Muscle layer of duodenum (tissue), 2 donors: ENCODE measurements around the gene ACOX1.
A peak's percentile ranks its signal among the peaks of the same experiment; 100 is the strongest.

Source experiments
- H3K27ac ChIP-seq: one replicate; pipeline ENCODE4 v1.7.0; 2013; ENCODE audit warnings: mild to moderate bottlenecking, low read length
- H3K27me3 ChIP-seq: one replicate; pipeline ENCODE4 v1.7.0; 2013; ENCODE audit warnings: low read depth, mild to moderate bottlenecking, control low read depth, low read length
- H3K36me3 ChIP-seq, 2 donors: one replicate each; pipeline ENCODE4 v1.7.0; 2013; ENCODE audit warnings: low read length in 2 of 2, control low read depth in 1 of 2, mild to moderate bottlenecking in 1 of 2; ENCODE audit not compliant: insufficient read depth in 2 of 2, control insufficient read depth in 1 of 2
- H3K4me1 ChIP-seq, 2 donors: one replicate each; pipeline ENCODE4 v1.7.0; 2013; ENCODE audit warnings: low read length in 2 of 2, mild to moderate bottlenecking in 2 of 2, control low read depth in 1 of 2, moderate library complexity in 1 of 2; ENCODE audit not compliant: insufficient read depth in 2 of 2, control insufficient read depth in 1 of 2
- H3K4me3 ChIP-seq, 2 donors: one replicate each; pipeline ENCODE4 v1.7.0; 2013; ENCODE audit warnings: low read length in 2 of 2, low read depth in 1 of 2, mild to moderate bottlenecking in 1 of 2
- H3K9me3 ChIP-seq, 2 donors: one replicate each; pipeline ENCODE4 v1.7.0; 2013; ENCODE audit warnings: low read length in 2 of 2, control low read depth in 1 of 2, mild to moderate bottlenecking in 1 of 2; ENCODE audit not compliant: control insufficient read depth in 1 of 2
- donor health status: healthy.

The ACOX1 gene

DNA sequence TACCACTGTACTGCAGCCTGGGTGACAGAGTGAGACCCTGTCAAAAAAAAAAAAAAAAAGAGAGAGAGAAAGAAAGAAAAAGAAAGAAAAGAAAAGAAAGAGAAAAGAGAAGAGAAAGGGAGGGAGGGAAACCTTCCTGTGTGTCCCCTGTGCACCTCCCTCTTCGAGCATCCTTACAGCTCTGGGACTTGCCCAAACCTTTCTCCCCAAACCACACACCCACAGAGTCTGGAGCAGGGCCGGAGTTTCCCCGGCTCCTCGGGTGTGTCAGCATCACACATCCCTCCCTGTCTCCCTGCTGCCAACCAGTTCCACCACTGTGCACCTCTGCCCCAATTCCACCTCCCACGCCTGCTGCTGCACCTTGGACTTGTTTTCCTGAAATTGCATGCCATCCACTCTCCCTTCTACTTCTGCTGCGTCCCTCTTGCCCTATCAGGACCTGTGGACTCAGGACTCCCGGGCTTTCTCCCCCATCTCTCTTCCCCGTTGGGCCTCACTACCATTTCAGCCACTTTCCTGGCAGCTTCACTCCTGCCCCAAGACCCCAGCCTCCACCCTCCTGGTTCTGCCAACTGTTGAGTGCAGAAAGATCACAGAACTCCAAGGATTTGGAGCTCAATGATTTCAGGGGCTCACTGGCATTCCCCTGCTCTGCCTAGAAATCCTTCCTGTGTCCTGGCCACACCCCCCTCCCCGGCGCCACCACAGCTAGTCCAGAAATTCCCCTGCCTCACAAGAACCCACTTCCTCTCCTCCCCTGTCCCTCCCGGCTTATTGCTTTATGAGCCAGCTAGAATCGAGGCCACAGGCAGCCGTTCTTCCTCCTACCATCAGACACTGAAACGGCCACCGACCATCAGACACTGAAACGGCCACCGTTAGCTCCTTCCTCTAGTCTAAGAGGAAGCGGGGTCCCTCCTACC is 18.0 kb upstream of the ACOX1 start:
- H3K4me1 ChIP-seq = peaks cover 0 to 9% of the 10 kb centered on the region in 2 donors
- no peaks in the 10 kb centered on the region for H3K27me3 ChIP-seq
- H3K9me3 ChIP-seq = no peaks in the 10 kb centered on the region
- H3K4me3 ChIP-seq = no peak overlapping the region
- H3K36me3 ChIP-seq = peaks cover 3 to 5% of the 10 kb centered on the region in 2 donors
- peak overlapping the region; percentile 82 for H3K27ac ChIP-seq

DNA sequence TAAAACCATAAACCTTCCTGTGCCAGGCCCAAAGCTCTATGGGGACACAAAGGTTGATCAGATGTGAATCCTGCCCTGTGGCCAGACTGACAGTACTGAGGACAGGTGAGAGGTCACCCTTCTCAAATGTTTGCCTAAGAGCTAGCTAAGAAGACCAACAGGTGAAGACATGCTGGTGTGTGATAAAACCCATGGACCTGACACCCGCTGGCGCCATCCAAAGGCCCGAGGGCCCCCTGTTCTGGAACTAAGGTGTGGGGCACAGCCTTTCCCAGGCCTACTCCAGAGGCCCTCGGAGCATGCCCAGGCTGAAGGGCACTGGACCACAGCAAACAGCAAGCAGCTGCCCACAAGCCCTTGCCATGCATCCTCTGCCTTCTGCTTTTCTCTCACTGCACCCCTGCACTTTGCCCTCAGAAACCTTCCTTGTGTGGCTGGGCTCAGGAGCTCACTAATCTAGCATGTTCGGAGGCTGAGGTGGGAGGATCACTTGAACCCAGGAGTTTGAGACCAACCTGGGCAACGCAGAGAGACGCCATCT is 16.5 kb upstream of the ACOX1 start:
- Histone ChIP-seq H3K27me3 (no peaks in the 10 kb centered on the region), H3K9me3 (no peaks in the 10 kb centered on the region), H3K4me1 (peaks cover 0 to 8% of the 10 kb centered on the region in 2 donors), H3K36me3 (peaks cover 3 to 12% of the 10 kb centered on the region in 2 donors), H3K27ac (no peak overlapping the region), H3K4me3 (no peak overlapping the region)

DNA sequence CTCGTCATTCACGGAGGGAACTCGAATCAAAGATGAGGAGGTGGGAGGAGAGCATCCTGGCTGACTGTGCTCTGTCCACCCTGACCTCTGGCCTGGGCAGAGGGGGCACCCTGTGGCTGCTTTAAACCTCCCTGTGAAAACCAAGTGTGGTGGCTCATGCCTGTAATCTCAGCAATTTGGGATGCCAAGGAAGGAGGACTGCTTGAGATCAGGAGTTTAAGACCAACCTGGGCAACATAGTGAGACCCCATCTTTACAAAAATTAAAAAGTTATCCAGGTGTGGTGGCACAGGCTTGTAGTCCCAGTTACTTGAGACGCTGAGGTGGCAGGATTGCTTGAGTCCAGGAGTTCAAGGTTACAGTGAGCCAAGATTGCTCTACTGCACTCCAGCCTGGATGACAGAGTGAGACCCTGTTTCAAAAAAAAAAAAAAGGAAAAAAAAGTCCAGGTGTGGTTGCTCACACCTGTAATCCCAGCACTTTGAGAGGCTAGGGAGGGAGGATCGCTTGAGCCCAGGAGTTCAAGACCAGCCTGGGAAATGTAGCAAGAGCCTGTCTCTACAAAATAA is 15.9 kb upstream of the ACOX1 start:
- Histone ChIP-seq H3K9me3 (no peaks in the 10 kb centered on the region), H3K4me1 (peaks cover 0 to 4% of the 10 kb centered on the region in 2 donors), H3K27ac (no peak overlapping the region)

DNA sequence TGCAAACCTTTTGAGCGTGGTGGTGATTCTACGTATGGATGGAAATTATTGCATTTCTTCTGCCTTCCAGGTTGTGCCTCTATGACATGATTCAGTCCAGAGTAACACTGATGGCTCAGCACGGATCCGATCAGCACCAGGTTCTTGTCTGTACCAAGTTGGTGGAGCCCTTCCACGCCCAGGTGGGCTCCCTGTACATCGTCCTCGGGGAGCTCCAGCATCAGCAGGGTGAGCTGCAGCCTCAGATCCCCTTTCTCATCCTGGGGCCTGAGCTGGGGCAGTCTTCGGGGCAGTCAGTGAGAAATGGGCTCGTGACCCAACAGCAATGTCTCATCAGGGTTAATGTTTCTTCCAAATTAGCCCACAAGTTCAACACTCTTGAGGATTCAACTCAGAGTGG is 12.4 kb upstream of the ACOX1 start:
- H3K27ac ChIP-seq = no peak overlapping the region
- H3K4me3 ChIP-seq = no peak overlapping the region
- H3K4me1 ChIP-seq = no peaks in the 10 kb centered on the region
- peaks cover 3 to 12% of the 10 kb centered on the region in 2 donors for H3K36me3 ChIP-seq
- H3K9me3 ChIP-seq = no peaks in the 10 kb centered on the region
- no peaks in the 10 kb centered on the region for H3K27me3 ChIP-seq

More for the DNA sequence above, 15.9 kb upstream of the ACOX1 start:
- H3K4me3 ChIP-seq = no peak overlapping the region
- H3K27me3 ChIP-seq = no peaks in the 10 kb centered on the region
- peaks cover 3 to 12% of the 10 kb centered on the region in 2 donors for H3K36me3 ChIP-seq

DNA sequence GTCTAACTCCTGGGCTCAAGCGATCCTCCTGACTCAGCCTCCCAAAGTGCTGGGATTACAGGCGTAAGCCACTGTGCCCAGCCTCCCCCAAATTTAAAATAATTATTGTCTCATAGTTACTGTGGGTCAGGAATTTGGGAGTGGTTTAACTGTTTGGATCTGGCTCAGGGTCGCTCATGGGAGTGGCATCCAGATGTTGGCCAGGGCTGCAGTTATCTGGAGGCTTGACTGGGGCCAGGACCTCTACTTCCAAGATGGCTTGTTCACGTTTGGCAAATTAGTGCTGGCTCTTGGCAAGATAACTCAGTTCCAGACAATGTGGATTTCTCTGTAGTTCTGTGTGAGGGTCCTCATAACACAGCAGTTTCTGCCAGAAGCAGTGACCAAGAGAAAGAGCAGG is 8.1 kb upstream of the ACOX1 start:
- peaks cover 0 to 4% of the 10 kb centered on the region in 2 donors for H3K4me1 ChIP-seq
- no peaks in the 10 kb centered on the region for H3K9me3 ChIP-seq
- no peak overlapping the region for H3K4me3 ChIP-seq

DNA sequence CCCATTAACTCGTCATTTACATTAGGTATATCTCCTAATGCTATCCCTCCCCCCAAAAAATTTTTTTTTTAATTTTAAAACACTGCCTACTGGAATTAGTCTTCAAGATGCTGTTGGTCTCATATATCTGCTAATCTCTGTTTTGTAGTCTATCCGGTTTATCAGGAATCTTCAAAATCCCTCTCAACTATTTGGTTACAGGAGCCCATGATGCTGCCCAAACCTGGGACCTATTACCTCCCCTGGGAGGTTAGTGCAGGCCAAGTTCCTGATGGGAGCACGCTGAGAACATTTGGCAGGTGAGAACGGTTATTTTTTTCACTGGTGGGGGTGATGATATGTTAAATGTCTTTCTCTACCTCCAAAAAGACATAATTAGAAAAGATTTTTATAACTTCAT is 7.0 kb upstream of the ACOX1 start:
- peaks cover 0 to 4% of the 10 kb centered on the region in 2 donors for H3K4me1 ChIP-seq
- H3K36me3 ChIP-seq = no peaks in the 10 kb centered on the region
- no peak overlapping the region for H3K4me3 ChIP-seq
- no peaks in the 10 kb centered on the region for H3K9me3 ChIP-seq
- H3K27me3 ChIP-seq = no peaks in the 10 kb centered on the region
- no peak overlapping the region for H3K27ac ChIP-seq

More for the DNA sequence above, 8.1 kb upstream of the ACOX1 start:
- no peak overlapping the region for H3K27ac ChIP-seq
- peaks cover 0 to 8% of the 10 kb centered on the region in 2 donors for H3K36me3 ChIP-seq
- H3K27me3 ChIP-seq = no peaks in the 10 kb centered on the region

DNA sequence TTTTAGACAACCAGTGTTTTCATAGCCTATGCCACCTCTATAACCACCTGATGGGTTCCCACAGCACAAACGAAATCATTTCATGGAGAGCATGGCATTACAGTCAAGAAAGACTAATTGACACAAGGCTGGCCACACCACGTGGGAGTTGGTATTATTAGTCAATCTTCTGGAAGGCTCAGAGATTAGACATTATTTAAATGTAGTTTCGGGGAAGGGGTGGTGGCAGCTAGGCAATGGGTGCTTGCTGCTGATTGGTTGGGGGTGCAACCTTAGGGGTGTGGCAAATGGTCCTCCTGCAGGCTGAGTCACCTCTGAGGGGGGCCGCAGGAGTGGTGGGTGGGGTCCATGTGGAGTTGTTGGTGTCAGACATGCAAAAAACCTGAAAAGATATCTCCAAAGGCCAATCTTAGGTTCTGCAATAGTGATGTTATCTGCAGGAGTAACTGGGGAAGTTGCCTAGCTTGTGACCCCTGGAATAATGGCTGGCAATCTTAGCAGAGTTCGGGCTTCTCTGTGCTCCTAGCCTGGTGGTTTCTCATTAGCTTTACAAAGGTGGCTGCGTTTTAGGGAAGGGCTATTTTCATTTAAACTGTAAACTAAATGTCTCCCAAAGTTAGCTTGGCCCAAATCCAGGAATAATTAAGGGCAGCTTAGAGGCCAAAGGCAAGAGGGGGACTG is 4.7 kb upstream of the ACOX1 start:
- no peaks in the 10 kb centered on the region for H3K27me3 ChIP-seq
- H3K4me3 ChIP-seq = no peak overlapping the region
- H3K4me1 ChIP-seq = peaks cover 0 to 10% of the 10 kb centered on the region in 2 donors
- H3K27ac ChIP-seq = no peak overlapping the region
- H3K9me3 ChIP-seq = no peaks in the 10 kb centered on the region
- peaks cover 0 to 7% of the 10 kb centered on the region in 2 donors for H3K36me3 ChIP-seq

DNA sequence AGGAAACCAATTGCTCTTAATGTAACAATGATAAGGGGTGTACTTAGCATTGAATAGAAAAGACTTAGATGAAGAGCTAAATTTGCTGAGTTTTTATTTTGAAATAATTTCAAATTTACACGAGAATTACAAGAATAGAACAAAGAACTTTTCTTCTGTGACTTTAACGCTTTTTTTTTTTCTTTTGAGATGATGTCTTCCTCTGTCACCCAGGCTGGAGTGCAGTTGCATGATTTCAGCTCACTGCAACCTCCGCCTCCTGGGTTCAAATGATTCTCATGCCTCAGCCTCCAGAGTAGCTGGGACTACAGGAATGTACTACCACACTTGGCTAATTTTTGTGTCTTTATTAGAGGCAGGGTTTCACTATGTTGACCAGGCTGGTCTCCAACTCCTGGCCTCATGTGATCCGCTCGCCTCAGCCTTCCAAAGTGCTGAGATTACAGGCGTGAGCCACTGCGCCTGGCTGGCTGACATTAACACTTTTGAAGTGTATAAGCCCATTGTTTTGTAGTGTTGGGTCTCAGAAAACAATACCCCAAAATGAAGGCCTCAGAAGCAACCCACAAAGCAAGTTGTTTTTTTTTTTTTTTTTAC is 2.2 kb upstream of the ACOX1 start:
- Histone ChIP-seq H3K4me1 (peaks cover 0 to 25% of the 10 kb centered on the region in 2 donors), H3K27ac (no peak overlapping the region), H3K36me3 (peaks cover 0 to 9% of the 10 kb centered on the region in 2 donors), H3K4me3 (no peak overlapping the region), H3K9me3 (no peaks in the 10 kb centered on the region), H3K27me3 (no peaks in the 10 kb centered on the region)

DNA sequence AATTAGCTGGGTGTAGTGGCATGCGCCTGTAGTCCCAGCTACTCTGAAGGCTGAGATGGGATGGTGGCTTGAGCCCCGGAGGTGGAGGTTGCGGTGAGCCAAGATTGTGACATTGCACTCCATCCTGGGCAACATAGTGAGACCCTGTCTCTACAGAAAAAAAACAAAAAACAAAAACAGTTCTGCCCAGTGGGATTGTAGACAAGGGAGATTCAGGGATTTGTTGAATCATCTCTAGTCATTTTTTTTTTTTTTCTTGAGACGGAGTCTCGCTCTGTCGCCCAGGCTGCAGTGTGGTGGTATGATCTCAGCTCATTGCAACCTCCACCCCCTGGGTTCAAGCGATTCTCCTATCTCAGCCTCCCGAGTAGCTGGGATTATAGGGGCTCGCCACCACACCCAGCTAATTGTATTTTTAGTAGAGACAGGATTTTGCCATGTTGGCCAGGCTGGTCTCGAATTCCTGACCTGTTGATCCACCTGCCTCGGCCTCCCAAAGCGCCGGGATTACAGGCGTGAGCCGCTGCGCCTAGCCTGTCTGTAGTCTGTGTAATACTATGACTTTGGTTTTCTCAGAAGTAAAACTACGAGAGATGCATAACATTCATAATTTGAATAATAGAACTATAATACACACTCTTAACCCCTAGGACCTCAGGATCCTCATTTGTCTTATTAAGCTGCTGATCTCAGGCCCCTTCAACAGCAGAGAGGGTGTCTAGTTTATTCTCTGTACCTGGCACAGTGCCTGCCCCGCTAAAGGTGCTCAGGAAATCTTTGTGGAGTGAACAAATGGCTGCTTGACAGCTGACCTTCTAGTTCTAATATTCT is 1.4 kb upstream of the ACOX1 start:
- Histone ChIP-seq H3K9me3 (no peaks in the 10 kb centered on the region), H3K4me3 (peak overlapping the region; percentile 80), H3K4me1 (peaks cover 0 to 27% of the 10 kb centered on the region in 2 donors), H3K27ac (peak overlapping the region; percentile 100), H3K27me3 (no peaks in the 10 kb centered on the region), H3K36me3 (peaks cover 0 to 9% of the 10 kb centered on the region in 2 donors)

DNA sequence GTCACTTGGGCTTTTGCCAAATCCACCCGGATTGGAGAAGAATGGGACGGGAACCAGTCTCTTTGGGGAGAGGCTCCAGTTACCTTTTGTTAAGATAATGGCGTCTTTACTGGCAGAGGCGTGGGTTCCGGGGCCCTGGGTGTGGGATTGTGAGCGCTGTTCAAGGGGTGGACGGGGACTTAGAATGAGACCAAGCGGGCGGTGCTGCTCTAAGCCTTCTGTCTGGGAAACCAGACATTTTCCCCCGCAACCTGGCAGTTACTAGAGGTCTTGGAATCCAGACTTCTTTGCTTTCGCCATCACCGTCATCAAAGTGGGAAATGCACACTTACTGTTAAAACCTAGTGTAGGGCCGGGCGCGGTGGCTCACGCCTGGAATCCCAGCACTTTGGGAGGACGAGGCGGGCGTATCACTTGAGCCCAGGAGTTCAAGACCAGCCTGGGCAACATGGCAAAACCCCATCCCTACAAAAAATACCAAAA is 780 bp upstream of the ACOX1 start:
- H3K9me3 ChIP-seq = no peaks in the 10 kb centered on the region
- peaks cover 0 to 9% of the 10 kb centered on the region in 2 donors for H3K36me3 ChIP-seq
- H3K27ac ChIP-seq = peak overlapping the region; percentile 100
- peak overlapping the region; percentile 80 for H3K4me3 ChIP-seq
- H3K4me1 ChIP-seq = peaks cover 0 to 27% of the 10 kb centered on the region in 2 donors
- no peaks in the 10 kb centered on the region for H3K27me3 ChIP-seq
